Esophagus muscularis mucosa (tissue), 4 donors: Measurements from ENCODE around the gene NHSL1. TPM values are rescaled to one million over a fixed set of nuclear protein-coding genes. Genes with fewer than 3 reads are reported as not detected.

ENCODE experiments used
- DNase-seq: peaks from one replicate; pipeline ENCODE4 v3.0.0-alpha.2; 2017; ENCODE audit errors: extremely low spot score
- H3K27ac ChIP-seq, 4 donors: fragments of 200-600 bp; sonication (generic); replicated peaks in 1 of 4; 1 replicate in 3 of 4; 2 replicates in 1 of 4; pipeline ENCODE4 v1.5.1; 2016 to 2019; ENCODE audit warnings: mild to moderate bottlenecking in 1 of 4
- H3K27me3 ChIP-seq, 4 donors: fragments of 200-600 bp; sonication (generic); one replicate each; pipeline versions ENCODE4 v1.5.1 to v1.6.0; 2016 to 2019
- H3K36me3 ChIP-seq, 4 donors: fragments of 200-600 bp; sonication (generic); one replicate each; pipeline ENCODE4 v1.5.1; 2016 to 2019
- H3K4me1 ChIP-seq, 4 donors: fragments of 200-600 bp; sonication (generic); one replicate each; pipeline ENCODE4 v1.5.1; 2016 to 2019
- H3K4me3 ChIP-seq, 4 donors: fragments of 200-600 bp; sonication (generic); 1 replicate in 2 of 4; 2 replicates in 2 of 4; pipeline ENCODE4 v1.5.1; 2016 to 2019; ENCODE audit warnings: mild to moderate bottlenecking in 4 of 4, moderate library complexity in 1 of 4
- H3K9me3 ChIP-seq, 4 donors: fragments of 200-600 bp; sonication (generic); 1 replicate in 3 of 4; 2 replicates in 1 of 4; pipeline ENCODE4 v1.5.1; 2016 to 2019
- CTCF ChIP-seq, 3 experiments: fragments of 200-600 bp in 2 of 3; fragments of 450-650 bp in 1 of 3; sonication (generic) in 2 of 3; IDR thresholded peaks; one replicate each; pipeline ENCODE4 v1.5.1; 2017 to 2019; ENCODE audit warnings: antibody characterized with exemption in 3 of 3, mild to moderate bottlenecking in 2 of 3, moderate library complexity in 1 of 3
- EP300 ChIP-seq: sonication (generic); formaldehyde crosslinking; IDR thresholded peaks from one replicate; pipeline ENCODE4 v1.6.1; 2017; ENCODE audit warnings: antibody characterized with exemption
- POLR2A ChIP-seq: fragments of 450-650 bp; IDR thresholded peaks from one replicate; pipeline ENCODE4 v1.6.1; 2017; ENCODE audit warnings: antibody characterized with exemption, moderate library complexity, mild to moderate bottlenecking, low read depth
- POLR2AphosphoS5 ChIP-seq, 2 donors: sonication (generic); formaldehyde crosslinking; IDR thresholded peaks; one replicate each; pipeline ENCODE4 v1.6.1; 2017; ENCODE audit warnings: antibody characterized with exemption in 2 of 2
- WGBS: methylation state at CpG from one replicate; pipeline ENCODE4 v1.1.5; 2018; 5-methylcytosine and 5-hydroxymethylcytosine counted together
- intact Hi-C: fragments of 100-400 bp; cut with DNase I; formaldehyde crosslinking; loops from one replicate; pipeline ENCODE4 v1.15.1; 2023
- total RNA-seq, 4 donors: library from RNA; depleted of rRNA; stranded (reverse); fragments of >200 nt; gene quantifications; one replicate each; pipeline versions ENCODE4 v1.1.0 to v1.2.1, GENCODE V29; 2016

Gene NHSL1
- total RNA-seq, 4 donors from 2014 or later: 8.6 to 15.6 (median 11.7) TPM

GRCh38 chr6:138531387-138531786 is 32.1 kb upstream of the NHSL1 start:
- H3K27ac ChIP-seq: no peak overlapping the region
- peaks cover 0 to 16% (median 13%) of the 10 kb centered on the region in 4 donors for H3K4me1 ChIP-seq
- TF ChIP-seq CTCF (IDR thresholded peaks at IDR 0.05) (no peak), EP300 (no peak), POLR2A (no peak), POLR2AphosphoS5 (IDR thresholded peaks at IDR 0.05) (no peak)
- intact Hi-C loops: no loop called here
- no peaks in the 10 kb centered on the region for H3K36me3 ChIP-seq
- H3K9me3 ChIP-seq: no peaks in the 10 kb centered on the region
- DNase-seq: no peak
- no peaks in the 10 kb centered on the region for H3K27me3 ChIP-seq
- 100% methylated on average over 2 of the region's 2 CpGs for WGBS
- no peak overlapping the region for H3K4me3 ChIP-seq

- intact Hi-C loops: no loop called here
- no peak for TF ChIP-seq POLR2AphosphoS5 (IDR thresholded peaks at IDR 0.05)
- TF ChIP-seq POLR2A: no peak
- no peak for TF ChIP-seq CTCF (IDR thresholded peaks at IDR 0.05)
- no peak for TF ChIP-seq EP300
- Histone ChIP-seq H3K27me3 (no peaks in the 10 kb centered on the region), H3K36me3 (no peaks in the 10 kb centered on the region), H3K9me3 (no peaks in the 10 kb centered on the region), H3K4me3 (no peak overlapping the region), H3K4me1 (peaks cover 0 to 14% (median 11%) of the 10 kb centered on the region in 4 donors), H3K27ac (no peak overlapping the region)
- 90% methylated on average over 3 of the region's 3 CpGs for WGBS
- DNase-seq: no peak
Observed at GRCh38 chr6:138529478-138529877, 30.2 kb upstream of the NHSL1 start.

GRCh38 chr6:138528956-138529355 is 29.7 kb upstream of the NHSL1 start:
- 76% methylated on average over 2 of the region's 2 CpGs for WGBS
- TF ChIP-seq EP300 (no peak), POLR2AphosphoS5 (IDR thresholded peaks at IDR 0.05) (no peak), CTCF (IDR thresholded peaks at IDR 0.05) (no peak), POLR2A (no peak)
- DNase-seq: no peak
- no peaks in the 10 kb centered on the region for H3K27me3 ChIP-seq
- H3K4me3 ChIP-seq: no peak overlapping the region
- H3K36me3 ChIP-seq: no peaks in the 10 kb centered on the region
- intact Hi-C loops: no loop called here
- H3K9me3 ChIP-seq: no peaks in the 10 kb centered on the region
- H3K4me1 ChIP-seq: peaks cover 0 to 14% (median 13%) of the 10 kb centered on the region in 4 donors
- no peak overlapping the region for H3K27ac ChIP-seq

GRCh38 chr6:138528137-138528536 is 28.8 kb upstream of the NHSL1 start:
- H3K36me3 ChIP-seq: no peaks in the 10 kb centered on the region
- no peak overlapping the region for H3K27ac ChIP-seq
- H3K9me3 ChIP-seq: no peaks in the 10 kb centered on the region
- 71% methylated on average over 1 of the region's 1 CpG for WGBS
- TF ChIP-seq POLR2A (no peak), CTCF (IDR thresholded peaks at IDR 0.05) (no peak), EP300 (no peak), POLR2AphosphoS5 (IDR thresholded peaks at IDR 0.05) (no peak)
- DNase-seq: no peak
- H3K4me3 ChIP-seq: no peak overlapping the region
- H3K27me3 ChIP-seq: no peaks in the 10 kb centered on the region
- intact Hi-C loops: no loop called here
- H3K4me1 ChIP-seq: peaks cover 0 to 21% (median 16%) of the 10 kb centered on the region in 4 donors

GRCh38 chr6:138527411-138528088 is 28.3 kb upstream of the NHSL1 start:
- no peaks in the 10 kb centered on the region for H3K27me3 ChIP-seq
- DNase-seq: no peak
- intact Hi-C loops: no loop called here
- H3K9me3 ChIP-seq: no peaks in the 10 kb centered on the region
- H3K36me3 ChIP-seq: no peaks in the 10 kb centered on the region
- no peak overlapping the region for H3K4me3 ChIP-seq
- H3K4me1 ChIP-seq: peaks cover 0 to 21% (median 16%) of the 10 kb centered on the region in 4 donors
- WGBS: 53% methylated on average over 8 of the region's 8 CpGs
- H3K27ac ChIP-seq: no peak overlapping the region
- TF ChIP-seq EP300: no peak
- no peak for TF ChIP-seq POLR2AphosphoS5 (IDR thresholded peaks at IDR 0.05)
- TF ChIP-seq CTCF (IDR thresholded peaks at IDR 0.05): no peak
- TF ChIP-seq POLR2A: no peak
